ENCODE data around the gene ZXDC.

Gene ZXDC

DNA sequence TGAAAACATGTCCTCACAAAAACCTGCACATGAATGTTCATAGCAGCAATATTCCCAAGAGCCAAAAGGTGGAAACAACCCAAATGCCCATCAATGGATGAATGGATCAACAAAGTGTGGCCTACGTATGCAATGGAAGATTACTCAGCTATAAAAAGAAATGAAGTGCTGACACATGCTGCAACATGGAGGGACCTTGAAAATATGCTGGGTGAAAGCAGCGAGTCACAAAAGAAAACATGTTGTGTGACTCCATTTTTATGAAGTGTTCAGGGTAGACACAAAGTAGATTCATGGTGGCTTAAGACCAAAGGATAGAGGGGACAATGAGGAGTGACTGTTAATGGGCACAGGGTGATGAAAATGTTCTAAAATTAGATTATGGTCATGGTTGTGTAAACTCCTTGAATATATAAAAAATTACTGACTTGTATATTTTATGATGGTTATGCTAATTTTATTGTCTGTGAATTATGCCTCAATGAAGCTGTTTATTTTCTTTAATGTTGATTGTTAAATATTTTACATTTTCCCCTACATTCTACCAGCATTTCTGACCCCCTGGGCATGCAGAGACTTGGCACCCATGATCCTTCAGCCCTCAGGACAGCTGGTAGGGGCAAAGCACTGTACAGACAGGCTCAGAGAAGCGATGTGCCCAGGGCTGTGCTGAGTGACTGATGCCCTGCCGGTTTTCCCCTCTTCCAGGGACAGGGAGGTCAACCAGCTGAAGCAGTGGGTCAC is 43.2 kb downstream of the ZXDC start:
- no peak for DNase-seq

DNA sequence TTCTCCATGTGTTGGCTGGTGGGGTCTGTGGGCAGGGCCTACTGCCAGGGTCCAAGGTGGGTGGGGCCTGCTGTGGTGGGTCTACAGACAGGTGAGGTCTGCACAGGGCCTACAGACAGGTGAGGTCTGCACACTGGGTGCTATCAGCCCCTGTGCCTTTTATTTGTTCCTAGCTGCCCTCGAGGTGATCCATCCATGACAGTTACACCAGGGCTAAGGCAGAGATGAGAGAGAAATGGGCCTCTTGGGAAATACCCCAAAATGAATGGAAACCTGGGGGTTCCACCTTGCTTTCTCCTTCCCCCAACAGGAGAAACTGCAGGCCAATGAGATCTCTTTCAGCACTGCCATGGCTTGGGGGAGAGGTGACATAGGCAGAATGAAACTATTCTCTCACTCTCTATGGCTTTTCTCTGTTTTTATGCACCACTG is 44.6 kb downstream of the ZXDC start:
- no peak for DNase-seq

DNA sequence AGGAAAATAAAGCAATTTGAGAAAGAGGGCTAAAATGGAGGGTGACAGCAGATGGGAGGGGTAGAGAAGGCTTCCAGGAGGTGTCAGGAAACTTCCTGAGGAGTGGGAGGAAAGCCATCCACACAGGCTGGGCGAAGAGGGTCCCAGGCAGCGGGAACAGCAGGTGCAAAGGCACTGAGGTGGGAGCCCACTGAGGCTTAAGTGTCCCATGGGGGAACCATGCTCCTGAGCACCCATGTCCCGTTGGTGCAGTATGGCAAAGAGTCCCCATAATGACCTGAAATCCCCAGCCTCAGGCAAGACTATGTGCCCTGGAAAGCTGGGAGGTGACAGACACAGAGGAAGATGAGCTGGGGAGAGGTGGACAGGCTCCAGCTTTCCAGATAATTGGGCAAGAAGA is 50.9 kb downstream of the ZXDC start:
- no peak for DNase-seq

DNA sequence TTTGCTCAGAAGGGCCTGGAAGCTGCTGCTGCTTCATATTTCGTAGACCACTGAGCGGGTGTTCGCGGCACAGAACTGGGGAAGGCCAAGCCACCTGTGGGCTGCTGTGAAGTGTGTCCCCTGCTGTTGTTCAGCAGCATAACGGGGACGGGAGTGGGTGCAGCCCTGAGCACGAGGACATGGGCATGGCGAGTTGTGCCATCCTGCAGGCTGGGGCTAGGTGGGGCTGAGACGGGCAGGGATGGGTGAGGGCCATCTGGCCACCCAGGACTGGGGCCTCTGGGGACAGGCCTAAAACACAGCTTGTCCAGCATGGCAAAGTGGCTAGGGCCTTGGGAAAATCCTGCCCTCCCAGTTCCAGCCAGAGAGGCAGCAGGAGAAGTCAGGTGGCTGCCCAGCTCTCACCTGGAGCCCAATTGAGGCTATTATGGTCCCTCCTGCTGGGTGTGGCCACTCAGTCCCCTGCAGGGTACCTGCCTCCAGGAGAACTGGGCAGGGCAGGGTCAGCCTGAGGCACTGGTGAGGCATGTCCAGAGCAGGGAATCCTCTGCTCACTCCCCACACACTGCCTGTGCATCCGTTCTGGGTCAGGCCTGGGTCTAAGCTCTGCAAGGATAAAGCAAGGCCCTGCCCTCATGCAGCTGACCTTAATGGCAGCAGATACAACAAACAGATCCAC is 51.5 kb downstream of the ZXDC start:
- DNase-seq, result no peak

DNA sequence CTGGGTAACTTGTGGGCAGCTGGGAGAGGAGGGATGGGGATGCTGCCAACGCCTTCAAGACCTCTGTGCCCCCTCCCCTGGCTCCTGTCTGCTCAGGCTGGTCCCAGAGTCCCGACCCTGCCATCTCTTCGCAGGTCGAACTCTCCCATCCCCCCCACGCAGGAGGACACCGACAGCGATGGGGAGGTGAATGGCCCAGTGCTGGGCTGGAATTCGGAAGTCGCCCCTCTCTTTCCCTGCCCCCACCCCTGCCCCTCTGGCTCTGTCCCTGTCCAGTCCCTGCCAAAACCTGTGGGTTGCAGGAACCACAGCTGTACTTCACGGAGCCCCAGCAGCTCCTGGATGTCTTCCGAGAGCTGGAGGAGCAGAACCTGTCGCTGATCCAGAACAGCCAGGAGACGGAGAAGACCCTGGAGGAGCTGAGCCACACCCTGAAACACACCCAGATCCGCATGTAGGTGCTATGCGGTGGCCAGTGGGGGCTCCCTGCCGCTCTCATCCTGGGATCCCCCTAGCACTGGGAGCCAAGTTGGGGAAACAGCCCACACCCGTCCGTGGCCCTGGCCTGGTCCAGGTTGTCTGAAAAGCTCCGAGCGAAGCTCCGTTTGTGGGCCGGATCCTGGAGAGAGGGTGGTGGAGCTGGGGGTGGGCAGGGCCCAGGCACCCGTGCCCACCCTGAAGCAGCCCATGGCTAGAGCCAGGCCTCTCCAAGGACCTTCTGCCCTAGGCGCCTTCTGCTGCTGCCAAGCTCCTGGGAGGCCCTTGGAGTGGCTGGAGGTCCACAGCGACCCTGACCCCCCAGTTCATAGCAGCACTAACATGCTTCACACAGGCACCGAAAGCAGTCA is 52.3 kb downstream of the ZXDC start:
- no peak for DNase-seq

DNA sequence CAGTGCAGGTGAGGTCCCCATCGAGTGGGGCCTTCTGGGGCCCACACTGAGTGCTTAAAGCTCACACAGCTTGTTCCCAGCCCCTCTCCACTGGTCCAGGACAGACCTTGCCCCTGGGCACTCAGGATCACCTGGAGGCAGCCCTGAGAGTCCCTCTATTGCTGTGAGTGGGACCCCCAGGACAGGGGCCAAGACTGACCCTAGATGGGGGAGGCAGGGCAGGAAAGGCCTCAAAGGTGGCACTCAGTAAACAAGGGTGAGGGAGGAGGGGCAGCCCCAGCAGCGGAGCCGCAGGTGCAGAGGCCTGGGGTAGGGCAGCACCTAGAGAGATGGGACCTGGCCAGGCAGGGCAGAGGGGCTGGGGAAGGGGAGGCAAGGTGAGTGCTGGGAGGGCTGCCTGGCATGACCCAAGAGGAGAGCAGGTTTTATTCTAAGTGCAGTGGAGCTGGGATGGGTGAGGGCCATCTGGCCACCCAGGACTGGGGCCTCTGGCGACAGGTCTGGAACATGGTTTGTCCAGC is 53.1 kb downstream of the ZXDC start:
- no peak for DNase-seq

DNA sequence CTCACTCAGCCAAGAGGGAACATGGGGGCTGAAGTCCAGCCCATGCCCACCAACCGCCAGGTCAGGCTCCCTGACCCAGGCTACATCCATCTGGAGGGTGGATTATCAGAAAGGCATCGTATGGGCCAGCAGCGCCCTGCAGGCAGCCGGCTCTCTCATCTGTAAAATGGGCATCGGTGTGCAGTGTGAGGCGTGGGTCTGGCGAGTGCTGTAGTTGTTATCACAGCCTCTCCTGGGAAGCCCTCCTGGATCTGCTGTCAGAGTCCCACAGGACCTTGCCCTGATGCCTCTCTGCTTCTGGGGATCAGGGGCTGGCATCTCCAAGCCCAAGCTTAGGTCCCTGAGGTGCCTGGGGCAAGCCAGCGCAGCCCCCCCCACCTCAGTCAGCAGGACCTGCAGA is 53.6 kb downstream of the ZXDC start:
- no peak for DNase-seq

DNA sequence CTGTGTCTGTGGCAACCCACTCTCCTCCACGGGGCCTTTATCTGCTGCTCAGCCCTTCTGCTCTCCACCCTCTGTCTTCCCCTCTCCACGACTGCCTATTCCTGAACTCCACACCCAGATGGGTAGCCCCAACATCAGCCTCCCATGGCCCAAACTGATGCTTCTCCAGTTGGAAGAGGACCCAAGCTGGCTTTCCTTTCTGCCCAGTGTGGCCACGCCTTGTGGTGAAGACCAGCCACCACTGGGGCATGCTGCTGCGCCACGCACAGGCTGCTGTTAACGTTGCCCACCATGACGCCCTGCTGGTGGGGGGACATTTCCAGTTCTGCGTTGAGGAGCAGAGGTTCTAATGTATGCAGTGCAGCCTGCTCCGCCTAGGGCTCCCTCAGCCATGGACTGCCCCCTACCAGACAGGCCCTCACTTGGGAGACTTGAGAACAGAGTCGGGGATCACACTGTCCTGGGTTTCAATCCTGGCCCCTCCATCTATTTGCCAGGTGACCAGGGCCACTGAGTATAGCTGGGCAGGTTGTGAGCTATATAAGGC is 54.0 kb downstream of the ZXDC start:
- DNase-seq, result no peak

DNA sequence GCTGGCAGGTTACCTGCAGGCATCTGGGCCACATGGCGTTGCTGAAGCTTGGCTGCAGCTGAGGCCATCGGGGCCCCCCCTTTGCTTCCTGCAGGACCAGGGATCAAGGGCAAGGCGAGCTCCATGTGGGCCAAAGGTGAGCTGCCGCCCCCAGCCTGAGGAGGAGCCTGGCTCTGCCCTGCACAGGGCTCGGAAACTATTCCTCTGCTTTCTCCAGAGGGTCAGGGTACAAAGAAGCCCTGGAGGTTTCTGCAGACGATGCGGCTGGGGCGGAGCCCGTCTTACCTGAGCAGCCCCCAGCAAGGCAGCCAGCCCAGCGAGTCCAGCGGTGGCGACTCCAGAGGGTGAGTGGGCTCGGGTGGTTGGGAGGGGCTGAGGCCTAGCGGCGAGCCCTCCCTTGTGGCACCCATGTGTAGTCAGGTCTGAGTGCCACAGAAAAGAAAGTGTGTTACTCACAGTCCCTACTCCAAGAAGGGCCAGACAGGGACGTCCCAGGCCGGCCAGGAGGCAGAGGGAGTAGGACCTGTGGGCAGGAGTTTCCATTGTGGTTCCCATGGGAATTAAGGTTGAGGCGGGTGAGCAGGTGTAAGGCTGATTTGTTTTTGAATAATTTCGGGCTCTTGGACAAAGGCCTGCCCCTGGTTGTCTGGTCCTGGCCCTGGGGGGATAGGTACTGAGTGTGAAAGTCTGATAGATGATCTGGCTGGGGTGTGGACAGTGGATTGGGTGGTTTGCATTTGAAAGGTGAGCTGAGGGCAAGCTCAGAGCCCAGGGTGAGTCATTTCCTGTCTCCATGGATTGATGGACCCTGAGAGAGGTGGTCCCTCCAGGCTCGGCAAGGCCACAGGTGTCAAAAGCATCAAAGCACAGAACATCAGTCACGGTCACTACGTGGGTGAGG is 55.6 kb downstream of the ZXDC start:
- no peak for DNase-seq

DNA sequence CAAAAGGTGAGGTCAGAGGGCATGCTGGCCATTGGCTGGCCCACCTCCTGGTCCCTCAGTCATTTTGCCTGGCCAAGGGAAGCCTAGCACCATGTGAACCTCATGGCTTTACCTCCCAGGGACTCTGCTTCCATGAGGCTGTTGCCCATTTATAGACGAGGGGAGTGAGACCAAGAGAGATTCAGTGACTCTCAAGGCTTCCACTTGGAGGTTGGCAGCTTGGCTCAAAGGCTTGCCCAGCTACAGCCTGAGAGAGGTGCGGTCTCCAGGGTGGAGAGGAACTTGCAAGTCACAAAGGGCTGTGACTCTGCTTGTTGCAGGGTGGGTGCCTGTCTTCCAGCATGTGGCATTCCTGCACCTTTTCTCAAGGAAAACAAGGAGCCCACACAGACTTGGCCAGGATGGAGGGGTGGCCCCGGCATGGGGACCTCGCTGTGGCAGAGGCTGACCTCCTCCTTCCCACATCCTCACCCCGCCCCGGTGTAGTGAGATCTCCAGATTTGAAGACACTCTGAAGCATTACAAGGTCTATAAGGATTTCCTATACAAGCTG is 56.5 kb downstream of the ZXDC start:
- DNase-seq, result no peak

DNA sequence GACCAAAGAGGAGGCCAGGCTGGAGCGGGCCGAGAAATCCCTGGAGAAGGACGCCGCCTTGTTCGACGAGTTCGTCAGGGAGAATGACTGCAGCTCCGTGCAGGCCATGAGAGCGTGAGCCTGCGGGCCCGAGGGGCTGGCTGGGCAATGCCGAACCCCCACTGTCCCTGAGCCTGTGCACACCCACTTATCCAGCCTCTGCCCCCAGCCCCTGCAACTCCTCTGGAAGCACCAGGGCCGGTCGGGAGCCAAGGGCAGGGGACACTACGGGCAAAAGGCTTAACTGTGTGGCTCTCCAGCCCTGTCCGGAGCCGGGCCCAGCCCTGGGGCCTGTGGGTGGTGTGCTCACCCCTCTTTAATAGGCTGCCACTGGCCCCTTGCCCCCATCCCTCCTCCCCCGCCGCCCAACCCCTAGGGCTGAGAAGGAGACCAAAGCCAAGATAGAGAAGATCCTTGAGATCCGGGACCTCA is 57.0 kb downstream of the ZXDC start:
- no peak for DNase-seq

DNA sequence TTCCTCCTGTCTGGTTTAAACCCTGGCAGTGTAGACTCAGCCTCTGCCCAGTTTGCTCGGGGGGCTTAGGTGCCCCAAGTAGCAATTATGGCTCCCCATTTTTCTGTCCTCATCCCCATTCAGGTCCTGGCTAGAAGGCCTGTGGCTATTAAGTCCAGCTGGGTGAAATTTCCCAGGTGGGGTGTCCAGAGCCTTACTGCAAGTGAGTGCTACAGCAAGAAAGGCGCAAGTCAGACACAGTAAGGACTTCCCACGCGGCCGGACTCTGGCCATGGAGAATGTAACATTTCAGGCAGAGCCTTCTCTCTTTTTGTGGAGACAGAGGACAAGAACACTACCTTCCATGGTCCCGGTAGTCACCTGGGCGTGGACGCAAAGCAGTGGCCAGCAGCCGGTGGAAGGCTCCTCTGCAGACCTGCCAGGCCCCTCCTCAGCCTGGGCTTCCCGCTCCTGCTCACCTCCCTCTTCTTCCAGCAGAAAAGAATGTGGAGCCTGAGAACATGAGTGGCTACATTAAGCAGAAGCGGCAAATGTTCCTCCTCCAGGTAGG is 57.6 kb downstream of the ZXDC start:
- no peak for DNase-seq

DNA sequence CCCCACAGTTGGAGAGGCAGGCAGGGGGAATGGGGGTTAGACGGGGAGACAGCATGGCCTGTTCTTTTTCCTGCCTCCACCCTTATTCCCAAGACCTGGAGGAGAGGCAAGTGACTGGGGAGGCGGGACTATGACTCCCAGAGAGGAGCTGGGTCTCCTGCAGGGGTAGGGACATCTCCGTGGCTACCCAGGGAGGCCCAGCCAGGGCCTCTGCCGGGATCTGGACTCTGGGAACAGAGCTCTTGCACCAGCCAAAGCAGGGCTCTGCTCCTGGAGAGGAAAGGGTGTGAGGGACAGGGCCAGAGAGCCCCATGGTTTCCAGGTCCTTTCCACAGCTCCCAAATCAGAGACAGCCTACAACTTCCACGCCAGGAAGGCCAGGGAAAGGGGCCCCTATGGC is 58.2 kb downstream of the ZXDC start:
- DNase-seq, result no peak

DNA sequence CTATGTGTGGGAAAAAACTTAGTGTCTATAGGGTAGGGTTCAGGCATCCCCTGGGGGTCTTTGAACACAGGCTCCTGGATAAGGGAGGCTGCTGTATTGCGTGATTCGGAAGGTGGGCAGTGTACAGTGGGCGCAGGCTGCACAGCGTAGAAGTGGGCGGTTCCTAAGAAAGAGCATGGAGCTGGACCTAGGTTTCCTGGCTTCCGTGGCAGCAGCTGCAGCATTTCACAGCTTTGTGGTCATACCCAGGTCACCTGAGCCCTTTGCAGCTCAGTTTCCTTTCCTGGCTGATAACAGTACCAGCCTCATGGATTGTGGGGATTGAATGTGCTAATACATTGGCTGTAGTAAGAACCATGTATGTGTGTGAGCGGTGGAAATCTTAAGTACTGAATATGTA is 58.7 kb downstream of the ZXDC start:
- no peak for DNase-seq

DNA sequence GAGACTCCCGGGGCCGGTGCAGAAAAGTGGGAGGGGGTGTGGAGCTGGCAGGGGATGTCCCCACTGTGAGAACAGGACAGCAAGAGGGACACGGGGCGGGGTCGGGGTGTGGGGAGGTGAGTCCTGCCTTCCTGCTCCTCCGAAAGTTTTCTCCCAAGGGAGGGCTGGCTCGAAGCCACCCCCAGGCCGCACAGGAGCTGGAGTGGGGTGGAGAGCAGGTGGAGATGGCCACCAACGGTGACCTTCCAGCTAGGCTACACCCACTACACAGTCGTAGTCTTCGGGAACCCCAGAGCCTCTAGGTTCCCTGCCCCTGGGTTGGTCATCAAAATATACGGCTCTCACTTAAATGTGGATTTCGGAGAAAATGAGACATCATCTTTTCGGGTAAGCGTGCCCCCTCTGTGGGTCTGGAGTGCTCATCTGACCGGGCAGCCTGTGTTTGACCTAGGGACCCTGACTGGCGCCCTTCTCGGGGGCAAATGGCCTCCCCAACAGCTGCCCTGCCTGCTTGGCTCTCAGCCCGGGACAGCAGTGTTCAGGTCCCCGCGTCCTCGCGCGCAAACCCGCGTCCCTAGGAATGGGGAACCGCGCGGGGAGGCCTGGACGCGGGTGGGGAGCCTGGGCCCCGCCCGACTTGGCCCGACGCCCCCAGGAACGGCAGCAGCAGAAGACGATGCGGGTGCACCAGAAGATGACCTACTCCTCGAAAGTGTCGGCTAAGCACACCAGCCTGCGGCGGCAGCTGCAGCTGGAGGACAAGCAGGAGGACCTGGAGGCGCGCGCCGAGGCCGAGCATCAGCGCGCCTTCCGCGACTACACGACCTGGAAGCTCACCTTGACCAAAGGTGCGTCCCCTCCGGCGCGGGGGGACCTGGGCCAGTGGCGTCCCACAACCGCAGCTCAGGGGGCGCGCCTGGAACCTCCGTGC is 59.8 kb downstream of the ZXDC start:
- DNase-seq, result no peak

DNA sequence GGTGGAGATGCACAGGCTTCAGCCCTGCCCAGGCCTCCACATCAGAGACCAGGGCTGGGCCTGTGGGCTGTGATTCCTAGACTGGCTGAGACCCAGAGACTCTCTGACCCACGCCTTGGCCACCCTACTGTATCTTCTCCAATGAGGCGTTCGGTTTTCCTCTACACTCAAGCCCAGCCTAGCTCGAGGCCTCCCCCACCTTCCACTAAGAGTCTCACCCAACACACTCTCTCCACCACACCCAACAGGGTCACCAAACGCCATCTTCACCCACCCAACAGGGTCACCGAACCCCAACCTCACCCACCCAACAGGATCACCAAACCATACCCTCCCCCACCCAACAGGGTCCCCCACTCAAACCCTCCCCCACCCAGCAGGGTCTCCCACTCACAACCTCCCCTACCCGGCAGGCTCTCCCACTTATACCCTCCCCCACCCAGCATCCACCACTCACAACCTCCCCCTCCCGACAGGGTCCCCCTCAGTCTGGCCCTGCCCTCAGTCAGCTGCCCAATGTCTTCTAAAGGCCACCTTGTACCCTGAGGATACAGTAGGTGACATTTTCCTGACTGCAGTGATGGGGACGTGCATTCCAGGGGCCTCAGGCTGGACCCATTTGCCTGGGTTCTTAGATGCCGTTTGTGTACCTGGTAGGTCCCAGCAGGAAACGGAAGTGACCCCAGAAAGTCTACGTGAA is 60.6 kb downstream of the ZXDC start:
- DNase-seq, result no peak

DNA sequence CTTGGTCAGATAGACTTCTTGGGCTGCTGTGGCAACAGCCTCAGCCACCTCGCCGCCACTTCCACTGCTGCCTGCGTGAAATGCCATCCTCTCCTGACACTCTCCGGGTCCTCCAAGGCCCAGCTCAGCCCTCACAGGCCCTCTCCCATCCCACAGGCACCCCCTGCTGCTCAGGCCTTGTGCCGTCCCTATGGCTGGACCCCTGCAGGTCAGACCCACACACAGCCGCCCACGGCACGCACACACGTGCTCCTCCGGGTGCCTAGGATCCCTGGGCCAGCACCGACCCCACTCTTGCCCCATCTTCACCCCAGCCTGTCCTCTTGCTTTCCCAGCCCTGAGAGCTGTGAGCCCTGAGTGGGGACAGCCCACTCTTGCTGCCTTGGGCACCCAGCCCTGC is 61.3 kb downstream of the ZXDC start:
- DNase-seq, result no peak

DNA sequence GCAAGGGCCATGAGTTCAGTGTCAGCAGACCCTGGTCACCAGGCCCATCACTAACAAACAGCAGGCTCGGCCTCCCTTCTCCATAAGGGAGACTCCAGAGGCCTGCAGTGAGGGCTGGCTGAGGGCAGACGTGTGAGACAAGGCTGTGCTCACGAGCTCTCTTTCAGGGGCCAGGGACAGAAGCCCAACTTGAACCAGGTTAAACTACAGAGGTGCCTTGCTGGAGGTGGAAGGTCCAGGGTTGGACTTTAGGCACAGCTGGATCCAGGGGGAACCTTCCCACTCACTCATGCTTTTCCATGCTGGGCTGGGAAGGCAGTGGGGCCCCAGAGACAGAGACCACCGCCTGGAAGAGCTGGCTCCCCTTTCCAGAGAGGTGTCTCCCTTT is 62.0 kb downstream of the ZXDC start:
- no peak for DNase-seq

DNA sequence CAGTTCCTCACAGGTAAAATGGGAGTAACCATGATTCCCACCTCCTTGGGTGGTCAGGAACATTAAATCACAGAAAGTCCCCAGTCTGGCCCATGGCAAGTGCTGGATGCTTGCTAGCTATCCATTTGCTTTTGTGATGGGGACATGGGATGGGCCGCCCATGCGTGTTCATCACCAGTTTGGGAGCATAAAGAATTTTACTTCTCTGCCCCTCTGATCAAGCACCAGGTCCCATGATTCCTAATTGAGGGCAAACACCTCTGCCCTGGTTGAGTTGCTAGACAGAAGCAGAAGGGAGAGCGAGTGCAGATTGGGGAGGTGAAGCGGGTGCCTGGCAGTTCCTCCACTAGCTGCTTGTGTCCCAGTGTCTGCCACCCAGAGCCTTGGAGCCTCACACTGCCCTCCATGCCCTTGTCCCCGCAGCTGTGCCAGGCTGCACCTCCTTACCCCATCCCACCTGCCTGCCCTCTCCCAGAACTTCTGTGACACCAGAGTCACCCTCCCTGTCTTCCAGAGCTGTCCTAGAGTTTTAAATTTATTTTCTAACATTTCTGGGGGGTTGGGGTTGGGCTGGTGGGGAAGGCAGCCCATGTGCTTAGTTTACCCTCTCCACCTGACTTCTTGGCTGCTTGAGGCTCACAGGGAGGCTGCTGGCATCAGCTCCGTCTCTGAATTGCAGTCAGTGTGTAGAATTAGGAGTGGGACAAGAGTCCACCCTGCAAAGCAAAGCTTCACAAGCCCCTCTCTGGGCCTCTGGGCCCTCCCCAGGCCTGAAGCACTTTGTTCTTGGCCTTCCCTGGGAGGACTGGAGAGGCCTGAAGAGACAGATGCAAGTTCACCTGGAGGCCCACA is 62.6 kb downstream of the ZXDC start:
- DNase-seq, result no peak
